A673 (cell line): ENCODE data around the gene KRT72. TPM values are rescaled to one million over a fixed set of nuclear protein-coding genes. Genes with fewer than 3 reads are reported as not detected.

Experiments used
- BruUV-seq: library from RNA; stranded (reverse); fragments of 400-500 nt; replicated peaks from 2 replicates; lab custom pipeline; 2021; lab: Mats Ljungman, UMichigan
- CTCF ChIA-PET: fragments of 300-600 bp; sonication (Branson Sonifier 250); formaldehyde crosslinking; loops from one replicate; lab custom pipeline; 2022; ENCODE audit warnings: antibody characterized with exemption; lab: Charles Lee
- POLR2A ChIA-PET: fragments of 300-600 bp; sonication (Branson Sonifier 250); formaldehyde crosslinking; loops from one replicate; lab custom pipeline; 2022; ENCODE audit warnings: antibody characterized with exemption; ENCODE audit not compliant: low non-redundant PET; lab: Charles Lee
- DNase-seq: peaks from one replicate; pipeline ENCODE4 v3.0.0-alpha.2; 2015; ENCODE audit warnings: low spot score
- H3K27ac ChIP-seq: fragments of 200-600 bp; sonication (generic); 2 replicates; pipeline ENCODE4 v1.5.1; 2016; ENCODE audit warnings: mixed run types, low read depth, mild to moderate bottlenecking, mixed read lengths, antibody characterized with exemption, low read length; ENCODE audit not compliant: poor library complexity, severe bottlenecking
- H3K27me3 ChIP-seq: fragments of 200-600 bp; sonication (generic); replicated peaks from 2 replicates; pipeline ENCODE4 v1.6.1; 2017; ENCODE audit warnings: mixed run types, low read depth, mild to moderate bottlenecking, mixed read lengths, antibody characterized with exemption, low read length; ENCODE audit not compliant: insufficient read depth, poor library complexity
- H3K36me3 ChIP-seq: fragments of 200-600 bp; sonication (generic); 2 replicates; pipeline ENCODE4 v1.6.1; 2016; ENCODE audit warnings: mixed run types, mild to moderate bottlenecking, mixed read lengths, antibody characterized with exemption, low read length; ENCODE audit not compliant: insufficient read depth, poor library complexity, severe bottlenecking
- H3K4me1 ChIP-seq: fragments of 200-600 bp; sonication (generic); 2 replicates; pipeline ENCODE4 v1.6.1; 2017; ENCODE audit warnings: mixed run types, mild to moderate bottlenecking, mixed read lengths, antibody characterized with exemption, low read length; ENCODE audit not compliant: insufficient read depth, poor library complexity, severe bottlenecking
- H3K4me3 ChIP-seq: fragments of 200-600 bp; sonication (generic); 2 replicates; pipeline ENCODE4 v1.5.1; 2016; ENCODE audit warnings: low read depth, mixed run types, mild to moderate bottlenecking, mixed read lengths, low read length; ENCODE audit not compliant: poor library complexity, severe bottlenecking
- H3K9me3 ChIP-seq: fragments of 200-600 bp; sonication (generic); 2 replicates; pipeline ENCODE4 v1.6.1; 2016; ENCODE audit warnings: mixed run types, low read depth, mild to moderate bottlenecking, mixed read lengths, antibody characterized with exemption, low read length; ENCODE audit not compliant: poor library complexity, severe bottlenecking
- EZH2 ChIP-seq: fragments of 200-600 bp; sonication (generic); IDR thresholded peaks from 2 replicates; pipeline ENCODE4 v1.6.1; 2017; ENCODE audit warnings: borderline replicate concordance, low read depth, mild to moderate bottlenecking, mixed read lengths, antibody characterized with exemption, low read length; ENCODE audit not compliant: poor library complexity, severe bottlenecking
- intact Hi-C: fragments of 100-400 bp; cut with micrococcal nuclease; formaldehyde crosslinking; loops from one replicate; pipeline ENCODE4 v1.10.0; 2022; ENCODE audit not compliant: unreplicated experiment
- total RNA-seq: library from RNA; stranded (reverse); gene quantifications from 2 replicates; pipeline ENCODE4 v1.2.3, GENCODE V29; 2021
- TF ChIP-seq, protein P1 (sequence below): fragments of 300-800, 200-600 bp; sonication (generic); conservative IDR thresholded peaks from 2 replicates; pipeline ENCODE4 v1.5.1; 2017; ENCODE audit warnings: low read depth, mild to moderate bottlenecking, antibody characterized with exemption, low read length, moderate library complexity, mixed read lengths

Gene KRT72
- total RNA-seq, 1 experiment from 2014 or later: not detected

DNA sequence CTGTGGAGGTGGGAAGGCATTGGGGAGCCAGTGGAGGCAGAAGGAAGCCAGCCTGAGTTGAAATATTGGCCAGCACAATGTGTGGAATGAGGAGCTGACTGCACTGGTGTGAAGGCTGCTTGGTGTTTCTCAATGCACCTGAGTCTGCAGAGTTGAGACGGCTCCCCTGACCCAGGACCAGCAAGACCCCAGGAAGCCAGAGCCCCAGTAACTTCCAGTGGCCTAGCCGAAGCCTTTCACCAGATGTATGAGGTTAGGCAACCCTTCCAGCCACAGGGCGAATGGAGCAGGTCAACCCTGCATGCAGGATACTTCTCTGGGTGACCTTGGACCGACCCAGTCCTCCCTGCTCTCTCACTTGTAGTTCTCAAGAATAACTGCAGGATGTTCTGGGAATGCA lies 30.0 kb upstream of the KRT72 start:
- BruUV-seq: no TSS peak
- no peak for TF ChIP-seq EZH2
- TF ChIP-seq, protein P1, sequence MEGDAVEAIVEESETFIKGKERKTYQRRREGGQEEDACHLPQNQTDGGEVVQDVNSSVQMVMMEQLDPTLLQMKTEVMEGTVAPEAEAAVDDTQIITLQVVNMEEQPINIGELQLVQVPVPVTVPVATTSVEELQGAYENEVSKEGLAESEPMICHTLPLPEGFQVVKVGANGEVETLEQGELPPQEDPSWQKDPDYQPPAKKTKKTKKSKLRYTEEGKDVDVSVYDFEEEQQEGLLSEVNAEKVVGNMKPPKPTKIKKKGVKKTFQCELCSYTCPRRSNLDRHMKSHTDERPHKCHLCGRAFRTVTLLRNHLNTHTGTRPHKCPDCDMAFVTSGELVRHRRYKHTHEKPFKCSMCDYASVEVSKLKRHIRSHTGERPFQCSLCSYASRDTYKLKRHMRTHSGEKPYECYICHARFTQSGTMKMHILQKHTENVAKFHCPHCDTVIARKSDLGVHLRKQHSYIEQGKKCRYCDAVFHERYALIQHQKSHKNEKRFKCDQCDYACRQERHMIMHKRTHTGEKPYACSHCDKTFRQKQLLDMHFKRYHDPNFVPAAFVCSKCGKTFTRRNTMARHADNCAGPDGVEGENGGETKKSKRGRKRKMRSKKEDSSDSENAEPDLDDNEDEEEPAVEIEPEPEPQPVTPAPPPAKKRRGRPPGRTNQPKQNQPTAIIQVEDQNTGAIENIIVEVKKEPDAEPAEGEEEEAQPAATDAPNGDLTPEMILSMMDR: no peak
- intact Hi-C loops: no loop called here
- DNase-seq: no peak
- Histone ChIP-seq H3K4me1 (peaks cover 2% of the 10 kb centered on the region), H3K27me3 (no peaks in the 10 kb centered on the region), H3K36me3 (no peaks in the 10 kb centered on the region), H3K4me3 (no peak overlapping the region), H3K9me3 (no peaks in the 10 kb centered on the region), H3K27ac (no peak overlapping the region)
- CTCF ChIA-PET: no interaction called here
- POLR2A ChIA-PET: no interaction called here

DNA sequence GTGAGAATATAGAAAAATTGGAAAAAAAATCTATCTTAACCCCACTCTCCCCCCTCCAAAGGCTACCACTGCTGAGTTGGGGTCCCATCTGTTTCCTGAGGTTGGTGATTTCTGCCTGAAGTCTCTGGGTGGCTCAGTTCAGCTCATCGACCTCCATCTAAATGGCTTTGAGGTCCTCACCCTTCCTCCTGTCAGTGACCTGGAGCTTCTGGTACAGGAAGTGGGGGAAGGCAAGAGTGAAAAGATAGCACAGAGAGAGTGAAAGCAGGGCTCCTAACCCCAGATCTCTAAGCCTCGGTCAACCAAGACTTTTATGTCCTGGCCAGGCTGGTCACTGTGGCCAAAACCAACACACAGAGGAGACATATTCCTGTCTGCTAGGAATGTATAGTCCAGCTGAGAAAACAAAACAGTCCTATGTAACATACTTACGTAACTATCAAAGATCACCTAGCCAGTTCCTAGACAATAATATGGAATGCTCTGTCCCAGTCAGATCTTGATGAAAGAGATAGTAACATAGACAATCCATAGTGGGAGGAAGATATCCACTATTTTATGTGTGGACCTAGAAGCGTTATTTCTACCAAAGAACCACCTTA lies 29.4 kb upstream of the KRT72 start:
- ChIA-PET CTCF (interaction anchor here (0.5 kb wide), 1 partner anchor 175 kb away, joined by 4 read pairs; no protein-coding TSS in a partner anchor), POLR2A (no interaction called here)
- H3K27me3 ChIP-seq: no peaks in the 10 kb centered on the region
- H3K4me1 ChIP-seq: no peaks in the 10 kb centered on the region
- BruUV-seq: no TSS peak
- TF ChIP-seq, protein P1: no peak
- H3K9me3 ChIP-seq: no peaks in the 10 kb centered on the region
- no peak overlapping the region for H3K27ac ChIP-seq
- intact Hi-C loops: no loop called here
- no peaks in the 10 kb centered on the region for H3K36me3 ChIP-seq
- no peak for DNase-seq
- no peak overlapping the region for H3K4me3 ChIP-seq

DNA sequence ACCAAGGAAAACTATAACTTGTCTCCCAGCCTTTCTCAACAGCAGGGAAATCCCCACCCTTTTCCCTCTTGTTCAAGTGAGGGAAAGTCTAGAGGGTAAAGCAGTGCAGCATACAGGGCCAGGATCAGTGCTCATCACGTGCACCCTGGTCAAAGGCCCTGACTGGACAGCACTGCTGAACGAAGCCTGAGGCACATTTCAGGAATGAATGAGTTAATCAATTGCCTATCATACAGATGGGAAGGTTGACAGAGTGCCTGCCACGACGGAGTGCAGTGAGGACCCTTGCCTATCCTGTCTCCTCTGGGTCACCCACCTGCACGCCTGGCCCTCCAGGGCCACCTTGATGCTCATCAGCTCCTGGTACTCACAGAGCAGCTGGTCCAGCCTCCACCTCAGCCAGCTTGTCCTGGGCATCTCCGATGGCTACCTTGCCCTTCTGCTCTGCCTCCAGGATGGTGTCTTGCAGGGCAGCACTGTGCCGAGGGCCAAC lies 28.8 kb upstream of the KRT72 start:
- Histone ChIP-seq H3K9me3 (no peaks in the 10 kb centered on the region), H3K4me3 (no peak overlapping the region), H3K4me1 (no peaks in the 10 kb centered on the region), H3K36me3 (no peaks in the 10 kb centered on the region), H3K27me3 (no peaks in the 10 kb centered on the region), H3K27ac (no peak overlapping the region)
- no peak for DNase-seq
- intact Hi-C loops: no loop called here
- POLR2A ChIA-PET: no interaction called here
- CTCF ChIA-PET: interaction anchor here (0.5 kb wide), 1 partner anchor 175 kb away, joined by 4 read pairs; no protein-coding TSS in a partner anchor
- no TSS peak for BruUV-seq
- no peak for TF ChIP-seq EZH2
- TF ChIP-seq, protein P1: no peak
